ENCODE measurements around the gene SIGLEC9.

Gene SIGLEC9

DNA sequence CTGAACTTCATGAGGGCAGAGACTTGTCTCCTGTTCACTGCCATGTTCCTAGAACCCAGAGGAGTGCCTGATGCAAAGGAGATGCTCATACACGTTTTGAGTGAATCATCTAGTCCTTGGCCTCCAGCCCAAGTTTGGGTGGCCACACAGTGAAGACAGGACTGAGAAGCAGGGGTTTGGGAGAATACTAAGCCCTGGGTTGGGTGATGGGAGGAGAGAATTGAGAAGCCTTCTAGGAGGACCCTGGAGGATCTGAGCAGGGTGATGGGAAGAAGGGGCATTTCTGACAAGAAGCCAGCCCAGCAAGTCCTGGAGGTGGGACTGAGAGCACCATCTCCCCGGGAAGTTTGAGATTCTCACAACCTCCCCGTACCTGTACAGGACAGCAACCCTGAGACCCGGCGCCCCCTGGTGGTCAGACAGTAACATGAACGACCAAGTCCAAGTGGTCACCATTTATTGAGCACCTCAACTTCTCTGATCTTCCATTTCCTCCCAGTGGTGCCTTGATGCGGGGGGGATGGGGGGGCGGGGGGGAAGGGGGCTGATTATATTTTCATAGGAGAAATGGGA lies 27.5 kb upstream of the SIGLEC9 start:
- TF ChIP-seq, protein P1, sequence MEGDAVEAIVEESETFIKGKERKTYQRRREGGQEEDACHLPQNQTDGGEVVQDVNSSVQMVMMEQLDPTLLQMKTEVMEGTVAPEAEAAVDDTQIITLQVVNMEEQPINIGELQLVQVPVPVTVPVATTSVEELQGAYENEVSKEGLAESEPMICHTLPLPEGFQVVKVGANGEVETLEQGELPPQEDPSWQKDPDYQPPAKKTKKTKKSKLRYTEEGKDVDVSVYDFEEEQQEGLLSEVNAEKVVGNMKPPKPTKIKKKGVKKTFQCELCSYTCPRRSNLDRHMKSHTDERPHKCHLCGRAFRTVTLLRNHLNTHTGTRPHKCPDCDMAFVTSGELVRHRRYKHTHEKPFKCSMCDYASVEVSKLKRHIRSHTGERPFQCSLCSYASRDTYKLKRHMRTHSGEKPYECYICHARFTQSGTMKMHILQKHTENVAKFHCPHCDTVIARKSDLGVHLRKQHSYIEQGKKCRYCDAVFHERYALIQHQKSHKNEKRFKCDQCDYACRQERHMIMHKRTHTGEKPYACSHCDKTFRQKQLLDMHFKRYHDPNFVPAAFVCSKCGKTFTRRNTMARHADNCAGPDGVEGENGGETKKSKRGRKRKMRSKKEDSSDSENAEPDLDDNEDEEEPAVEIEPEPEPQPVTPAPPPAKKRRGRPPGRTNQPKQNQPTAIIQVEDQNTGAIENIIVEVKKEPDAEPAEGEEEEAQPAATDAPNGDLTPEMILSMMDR (IDR thresholded peaks at IDR 0.05; ENCODE audit: low read depth, low read length, missing control alignments): peak; percentile 78
- peak; percentile 26 for DNase-seq (ENCODE audit: low read depth)
- H3K4me3 ChIP-seq (ENCODE audit: low read depth, low read length): no peak overlapping the region

DNA sequence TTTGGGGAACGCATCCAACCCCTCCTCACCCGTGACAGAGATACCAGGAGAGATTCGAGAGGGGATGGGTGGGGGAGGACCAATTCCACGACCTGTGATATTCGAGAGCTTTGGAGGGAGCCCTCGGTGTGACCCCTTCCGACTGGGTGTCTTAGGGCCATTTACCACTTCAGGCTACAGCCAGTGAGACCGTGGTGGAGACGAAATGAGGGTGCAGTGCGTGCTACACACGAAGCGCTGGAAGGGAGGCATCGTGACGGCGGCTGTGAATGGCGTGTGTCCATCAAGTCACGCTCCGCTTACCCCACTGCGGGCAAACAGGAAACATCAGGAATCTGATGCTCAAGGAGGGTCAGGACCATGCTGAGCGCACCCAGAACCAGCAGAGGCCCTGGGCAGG lies 26.9 kb upstream of the SIGLEC9 start:
- TF ChIP-seq, protein P1 (IDR thresholded peaks at IDR 0.05; ENCODE audit: low read depth, low read length, missing control alignments): no peak
- DNase-seq (ENCODE audit: low read depth): no peak
- no peak overlapping the region for H3K4me3 ChIP-seq (ENCODE audit: low read depth, low read length)

DNA sequence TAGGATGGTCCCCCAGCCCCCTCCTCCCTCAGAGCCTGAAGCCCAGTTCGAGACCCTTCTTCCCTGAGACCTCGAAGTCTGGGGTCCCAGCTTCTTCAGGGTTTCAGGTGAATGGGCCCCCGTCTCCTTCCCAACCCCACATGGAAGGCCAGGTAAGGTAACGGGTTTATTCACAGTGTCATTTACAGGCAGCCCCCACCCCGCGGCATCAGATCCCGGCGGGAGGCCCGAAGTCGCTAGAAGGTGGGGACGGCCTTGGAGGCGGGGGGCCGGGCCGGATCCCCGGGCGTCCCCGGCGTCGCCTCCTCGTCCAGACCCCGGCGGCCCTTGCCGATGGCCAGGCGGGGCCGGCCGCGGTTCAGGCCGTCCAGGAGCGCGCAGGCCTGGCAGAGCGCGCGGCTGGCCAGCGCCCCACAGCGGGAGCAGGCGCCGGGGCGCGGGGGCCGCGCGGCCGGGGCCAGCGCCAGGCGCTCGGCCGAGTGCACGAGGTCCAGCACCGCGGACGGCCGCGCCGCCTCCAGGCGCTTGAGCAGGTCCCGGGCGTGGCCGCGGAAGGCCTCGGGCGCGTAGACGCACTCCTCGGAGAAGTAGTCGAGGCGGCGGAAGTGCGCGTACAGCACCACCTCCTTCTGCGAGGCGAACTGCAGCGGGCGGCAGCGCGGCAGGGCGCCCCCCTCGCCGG lies 26.2 kb upstream of the SIGLEC9 start:
- H3K4me3 ChIP-seq (ENCODE audit: low read depth, low read length): no peak overlapping the region
- TF ChIP-seq, protein P1 (IDR thresholded peaks at IDR 0.05; ENCODE audit: low read depth, low read length, missing control alignments): no peak
- DNase-seq (ENCODE audit: low read depth): no peak

DNA sequence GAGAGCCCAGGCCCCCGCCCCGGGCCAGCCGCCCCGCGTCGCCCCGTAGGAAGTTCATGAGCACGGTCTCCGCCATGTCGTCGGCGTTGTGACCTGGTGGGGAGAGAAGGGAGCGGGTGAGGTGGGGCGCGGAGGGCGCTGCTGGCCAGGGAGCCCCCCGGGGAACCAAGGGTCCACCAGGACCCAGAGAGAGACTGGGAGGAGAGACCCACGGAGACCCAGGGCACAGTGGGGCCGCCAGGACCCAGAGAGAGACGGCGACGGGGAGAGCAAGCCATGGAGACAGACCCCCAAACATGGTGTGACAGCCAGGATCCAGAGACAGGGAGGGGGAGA lies 25.7 kb upstream of the SIGLEC9 start:
- DNase-seq (ENCODE audit: low read depth): no peak
- TF ChIP-seq, protein P1 (IDR thresholded peaks at IDR 0.05; ENCODE audit: low read depth, low read length, missing control alignments): no peak

DNA sequence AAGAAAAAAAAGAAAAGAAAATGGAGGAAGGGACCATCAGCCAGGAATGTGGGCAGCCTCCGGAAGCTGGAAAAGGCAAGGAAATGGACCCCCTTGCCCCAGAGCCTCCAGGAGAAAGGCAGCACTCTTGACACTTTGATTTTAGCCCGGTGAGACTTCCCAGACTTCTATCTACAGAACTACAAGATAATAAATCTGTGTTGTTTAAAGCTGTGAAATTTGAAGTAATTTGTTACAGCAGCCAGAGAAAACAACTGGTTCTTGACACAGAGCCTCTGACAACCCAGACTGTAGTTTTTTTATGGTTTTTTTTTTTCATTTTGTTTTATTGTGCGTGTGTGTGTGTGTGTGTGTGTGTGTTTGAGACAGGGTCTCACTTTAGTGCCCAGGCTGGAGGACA lies 24.1 kb upstream of the SIGLEC9 start:
- H3K4me3 ChIP-seq (ENCODE audit: low read depth, low read length): no peak overlapping the region
- TF ChIP-seq, protein P1 (IDR thresholded peaks at IDR 0.05; ENCODE audit: low read depth, low read length, missing control alignments): no peak
- no peak for DNase-seq (ENCODE audit: low read depth)

More for the DNA sequence above, 25.7 kb upstream of the SIGLEC9 start:
- H3K4me3 ChIP-seq (ENCODE audit: low read depth, low read length): no peak overlapping the region

DNA sequence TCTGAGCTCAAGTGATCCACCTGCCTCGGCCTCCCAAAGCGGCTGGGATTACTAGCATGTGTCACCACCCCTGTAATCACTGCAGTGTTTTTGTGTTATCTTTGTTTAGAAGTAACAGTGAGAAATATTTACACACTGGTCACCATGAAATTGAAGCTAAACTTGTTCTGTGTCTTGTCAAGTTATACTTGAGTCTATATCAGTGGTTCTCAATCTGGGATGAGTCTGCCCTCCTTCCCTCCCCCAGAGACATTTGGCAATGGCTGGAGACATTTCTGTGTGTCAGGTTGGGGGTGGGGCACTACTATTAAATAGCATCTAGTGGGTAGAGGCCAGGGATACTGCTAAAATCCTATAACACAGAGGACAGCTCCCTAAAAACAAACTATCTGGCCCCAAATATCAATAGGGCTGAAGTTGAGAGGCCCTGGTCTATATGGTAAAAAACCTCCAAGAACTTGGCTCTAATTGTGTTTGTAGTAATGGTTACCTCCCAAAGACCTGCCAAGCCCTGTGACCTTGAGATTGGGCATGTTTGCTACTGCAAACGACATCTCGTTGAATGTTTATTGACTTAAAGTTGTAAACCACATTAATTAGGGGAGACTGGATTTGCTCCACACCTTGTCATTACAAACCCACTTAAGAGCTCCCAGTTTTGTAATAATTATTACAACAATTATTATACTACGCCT lies 23.4 kb upstream of the SIGLEC9 start:
- DNase-seq (ENCODE audit: low read depth): no peak
- TF ChIP-seq, protein P1 (IDR thresholded peaks at IDR 0.05; ENCODE audit: low read depth, low read length, missing control alignments): no peak
- no peak overlapping the region for H3K4me3 ChIP-seq (ENCODE audit: low read depth, low read length)
